ENCODE results near the gene CDK14. TPM values are rescaled to one million over a fixed set of nuclear protein-coding genes. Genes with fewer than 3 reads are reported as not detected.
"Not testable (repeated sequence)": the region's sequence is repeated elsewhere in the genome, so short reads cannot be mapped to it uniquely, and the experiment has no call there.

Gene CDK14
- total RNA-seq, 1 experiment from 2014 or later: 19.6 TPM

- peak; percentile 70 for DNase-seq (ENCODE audit: low spot score)
Observed at GRCh38 chr7:90629297-90629918, 33.3 kb downstream of the CDK14 start.

GRCh38 chr7:90631502-90631901 lies 35.4 kb downstream of the CDK14 start:
- DNase-seq (ENCODE audit: low spot score): no peak

GRCh38 chr7:90639683-90640082 lies 43.6 kb downstream of the CDK14 start:
- DNase-seq (ENCODE audit: low spot score): not testable (repeated sequence)

- DNase-seq (ENCODE audit: low spot score): no peak
Observed at GRCh38 chr7:90642978-90643377, 46.9 kb downstream of the CDK14 start.

- no peak for DNase-seq (ENCODE audit: low spot score)
Observed at GRCh38 chr7:90645784-90646183, 49.7 kb downstream of the CDK14 start.

- DNase-seq (ENCODE audit: low spot score): no peak
Observed at GRCh38 chr7:90648107-90648506, 52.0 kb downstream of the CDK14 start.

- DNase-seq (ENCODE audit: low spot score): no peak
Observed at GRCh38 chr7:90648834-90649233, 52.7 kb downstream of the CDK14 start.

GRCh38 chr7:90654718-90655427 lies 58.8 kb downstream of the CDK14 start:
- DNase-seq (ENCODE audit: low spot score): no peak

GRCh38 chr7:90655566-90655965 lies 59.4 kb downstream of the CDK14 start:
- peak; percentile 77 for DNase-seq (ENCODE audit: low spot score)

- peak; percentile 15 for DNase-seq (ENCODE audit: low spot score)
Observed at GRCh38 chr7:90657481-90657880, 61.4 kb downstream of the CDK14 start.

- no peak for DNase-seq (ENCODE audit: low spot score)
Observed at GRCh38 chr7:90660100-90660499, 64.0 kb downstream of the CDK14 start.

- no peak for DNase-seq (ENCODE audit: low spot score)
Observed at GRCh38 chr7:90660819-90661218, 64.7 kb downstream of the CDK14 start.

- no peak for DNase-seq (ENCODE audit: low spot score)
Observed at GRCh38 chr7:90661290-90662151, 65.4 kb downstream of the CDK14 start.

- no peak for DNase-seq (ENCODE audit: low spot score)
Observed at GRCh38 chr7:90663176-90663575, 67.1 kb downstream of the CDK14 start.

- DNase-seq (ENCODE audit: low spot score): no peak
Observed at GRCh38 chr7:90666186-90666585, 70.1 kb downstream of the CDK14 start.

GRCh38 chr7:90668992-90669391 lies 72.9 kb downstream of the CDK14 start:
- no peak for DNase-seq (ENCODE audit: low spot score)

- DNase-seq (ENCODE audit: low spot score): no peak
Observed at GRCh38 chr7:90669492-90669891, 73.4 kb downstream of the CDK14 start.

GRCh38 chr7:90671571-90671970 lies 75.5 kb downstream of the CDK14 start:
- DNase-seq (ENCODE audit: low spot score): no peak

- no peak for DNase-seq (ENCODE audit: low spot score)
Observed at GRCh38 chr7:90672210-90672609, 76.1 kb downstream of the CDK14 start.

- DNase-seq (ENCODE audit: low spot score): no peak
Observed at GRCh38 chr7:90674625-90675024, 78.5 kb downstream of the CDK14 start.

- no peak for DNase-seq (ENCODE audit: low spot score)
Observed at GRCh38 chr7:90675982-90676381, 79.9 kb downstream of the CDK14 start.

Data from A172 (cell line).